Transverse colon (tissue), 3 donors: ENCODE results near the gene HDAC8.

ENCODE experiments used
- CTCF ChIP-seq, 5 experiments: fragments of 200-600 bp in 3 of 5; fragments of 450-650 bp in 2 of 5; sonication (generic) in 3 of 5; IDR thresholded peaks; 1 replicate in 2 of 5; 2 replicates in 3 of 5; pipeline ENCODE4 v1.5.1; 2016 to 2017; ENCODE audit warnings: antibody characterized with exemption in 5 of 5, inconsistent platforms in 3 of 5, mild to moderate bottlenecking in 2 of 5, moderate library complexity in 1 of 5
- EP300 ChIP-seq: sonication (generic); formaldehyde crosslinking; IDR thresholded peaks from one replicate; pipeline ENCODE4 v1.6.1; 2017; ENCODE audit warnings: antibody characterized with exemption, low read depth
- POLR2A ChIP-seq: fragments of 450-650 bp; IDR thresholded peaks from one replicate; pipeline ENCODE4 v1.6.1; 2016; ENCODE audit warnings: antibody characterized with exemption, mild to moderate bottlenecking, moderate library complexity

- TF ChIP-seq CTCF (IDR thresholded peaks at IDR 0.05) (no peak), EP300 (no peak), POLR2A (no peak)
Observed at GRCh38 chrX:72314881-72315280, 257.8 kb downstream of the HDAC8 start.
